Natural killer cell treated with Interleukin-12 subunit alpha and Interleukin-12 subunit beta and Interleukin-15 and Interleukin-18, amount 100 ng/mL, for 72 hours (primary cell): Measurements from ENCODE around the gene SMKR1. TPM values are rescaled to one million over a fixed set of nuclear protein-coding genes. Genes with fewer than 3 reads are reported as not detected.
A peak's percentile ranks its signal among the peaks of the same experiment; 100 is the strongest.

Experiments
- ATAC-seq, 2 donors: fragments of 150-1000 bp; cut with Tn5 transposase in 1 of 2; sonication (Bioruptor Pico), chemical (Tn5 transposase) in 1 of 2; 2 replicates each; pipeline ENCODE4 v1.10.0; 2021
- DNase-seq: peaks from one replicate; pipeline ENCODE4 v3.0.0; 2022; ENCODE audit warnings: low spot score
- H3K27ac Mint-ChIP-seq, 2 donors: 1 replicate in 1 of 2; 2 replicates in 1 of 2; pipeline ENCODE4 v1.8.0; 2022; ENCODE audit warnings: mixed read lengths in 2 of 2, mild to moderate bottlenecking in 1 of 2, moderate library complexity in 1 of 2
- H3K27me3 Mint-ChIP-seq, 2 donors: 1 replicate in 1 of 2; 2 replicates in 1 of 2; pipeline ENCODE4 v1.8.0; 2022; ENCODE audit warnings: mixed read lengths in 2 of 2
- H3K36me3 Mint-ChIP-seq: one replicate; pipeline ENCODE4 v1.8.0; 2022; ENCODE audit warnings: mixed read lengths
- H3K4me1 Mint-ChIP-seq, 2 donors: 1 replicate in 1 of 2; 2 replicates in 1 of 2; pipeline ENCODE4 v1.8.0; 2022; ENCODE audit warnings: low read depth in 2 of 2, mixed read lengths in 2 of 2, mild to moderate bottlenecking in 1 of 2
- H3K4me3 Mint-ChIP-seq: one replicate; pipeline ENCODE4 v1.8.0; 2022; ENCODE audit warnings: mixed read lengths
- H3K9me3 Mint-ChIP-seq: 2 replicates; pipeline ENCODE4 v1.8.0; 2022; ENCODE audit warnings: mixed read lengths
- total RNA-seq, 2 donors: library from RNA; stranded (reverse); gene quantifications; one replicate each; pipeline ENCODE4 v1.2.3, GENCODE V29; 2022

SMKR1 gene
- 1 to 10 TPM; 2.1 to 3.6 TPM for total RNA-seq

- ATAC-seq: peak; percentile 98 to 99
- H3K9me3 Mint-ChIP-seq: no peaks in the 10 kb centered on the region
- peaks cover 32 to 41% of the 10 kb centered on the region in 2 donors for H3K4me1 Mint-ChIP-seq
- H3K27me3 Mint-ChIP-seq: no peaks in the 10 kb centered on the region
- H3K27ac Mint-ChIP-seq: peak within 1 kb of the TSS; percentile 12 to 63
- H3K36me3 Mint-ChIP-seq: no peaks in the 10 kb centered on the region
- DNase-seq: peak; percentile 96
- H3K4me3 Mint-ChIP-seq: peak within 1 kb of the TSS; percentile 89
Observed at GRCh38 chr7:129501760-129502707, at the start of gene SMKR1. TSS of gene SMKR1 (plus strand) at chr7:129502531. CDS start at chr7:129502825, 294 bp downstream.

GRCh38 chr7:129452589-129453231 lies 49.6 kb upstream of the SMKR1 start:
- no peaks in the 10 kb centered on the region for H3K4me1 Mint-ChIP-seq
- H3K27ac Mint-ChIP-seq: peak overlapping the region in 1 of 2 donors; percentile 19
- peaks cover 4% of the 10 kb centered on the region for H3K9me3 Mint-ChIP-seq
- ATAC-seq: no peak
- H3K36me3 Mint-ChIP-seq: peaks cover 15% of the 10 kb centered on the region
- H3K4me3 Mint-ChIP-seq: no peak overlapping the region
- H3K27me3 Mint-ChIP-seq: no peaks in the 10 kb centered on the region
- no peak for DNase-seq

GRCh38 chr7:129453510-129454248 lies 48.7 kb upstream of the SMKR1 start:
- no peak overlapping the region for H3K27ac Mint-ChIP-seq
- no peak overlapping the region for H3K4me3 Mint-ChIP-seq
- no peaks in the 10 kb centered on the region for H3K27me3 Mint-ChIP-seq
- H3K4me1 Mint-ChIP-seq: no peaks in the 10 kb centered on the region
- H3K36me3 Mint-ChIP-seq: peaks cover 11% of the 10 kb centered on the region
- ATAC-seq (no peak), DNase-seq (no peak)
- H3K9me3 Mint-ChIP-seq: peaks cover 1% of the 10 kb centered on the region

- ATAC-seq (no peak), DNase-seq (no peak)
- H3K4me3 Mint-ChIP-seq: no peak overlapping the region
- no peaks in the 10 kb centered on the region for H3K27me3 Mint-ChIP-seq
- no peak overlapping the region for H3K27ac Mint-ChIP-seq
- H3K36me3 Mint-ChIP-seq: peaks cover 6% of the 10 kb centered on the region
- H3K9me3 Mint-ChIP-seq: no peaks in the 10 kb centered on the region
- no peaks in the 10 kb centered on the region for H3K4me1 Mint-ChIP-seq
Observed at GRCh38 chr7:129454249-129454551, 48.1 kb upstream of the SMKR1 start.

- Mint-ChIP-seq H3K4me1 (no peaks in the 10 kb centered on the region), H3K4me3 (no peak overlapping the region), H3K9me3 (no peaks in the 10 kb centered on the region), H3K27me3 (no peaks in the 10 kb centered on the region), H3K27ac (no peak overlapping the region), H3K36me3 (peaks cover 4% of the 10 kb centered on the region)
- DNase-seq: no peak
- no peak for ATAC-seq
Observed at GRCh38 chr7:129456421-129456820, 45.9 kb upstream of the SMKR1 start.

GRCh38 chr7:129457101-129457500 lies 45.2 kb upstream of the SMKR1 start:
- H3K27me3 Mint-ChIP-seq: no peaks in the 10 kb centered on the region
- no peaks in the 10 kb centered on the region for H3K4me1 Mint-ChIP-seq
- H3K36me3 Mint-ChIP-seq: peaks cover under 1% of the 10 kb centered on the region
- no peaks in the 10 kb centered on the region for H3K9me3 Mint-ChIP-seq
- no peak overlapping the region for H3K27ac Mint-ChIP-seq
- ATAC-seq (no peak), DNase-seq (no peak)
- no peak overlapping the region for H3K4me3 Mint-ChIP-seq

GRCh38 chr7:129458171-129458570 lies 44.2 kb upstream of the SMKR1 start:
- no peak overlapping the region for H3K27ac Mint-ChIP-seq
- H3K9me3 Mint-ChIP-seq: no peaks in the 10 kb centered on the region
- no peak for DNase-seq
- H3K4me1 Mint-ChIP-seq: no peaks in the 10 kb centered on the region
- ATAC-seq: peak in 1 of 2 donors; percentile 28
- no peak overlapping the region for H3K4me3 Mint-ChIP-seq
- H3K27me3 Mint-ChIP-seq: no peaks in the 10 kb centered on the region
- H3K36me3 Mint-ChIP-seq: no peaks in the 10 kb centered on the region

- H3K27ac Mint-ChIP-seq: no peak overlapping the region
- ATAC-seq: no peak
- no peak overlapping the region for H3K4me3 Mint-ChIP-seq
- H3K9me3 Mint-ChIP-seq: no peaks in the 10 kb centered on the region
- no peaks in the 10 kb centered on the region for H3K4me1 Mint-ChIP-seq
- no peak for DNase-seq
- no peaks in the 10 kb centered on the region for H3K27me3 Mint-ChIP-seq
- H3K36me3 Mint-ChIP-seq: no peaks in the 10 kb centered on the region
Observed at GRCh38 chr7:129461809-129462208, 40.5 kb upstream of the SMKR1 start.

- Mint-ChIP-seq H3K27me3 (no peaks in the 10 kb centered on the region), H3K9me3 (no peaks in the 10 kb centered on the region), H3K4me3 (no peak overlapping the region), H3K4me1 (no peaks in the 10 kb centered on the region), H3K36me3 (no peaks in the 10 kb centered on the region), H3K27ac (no peak overlapping the region)
- DNase-seq: no peak
- ATAC-seq: no peak
Observed at GRCh38 chr7:129462420-129462819, 39.9 kb upstream of the SMKR1 start.

GRCh38 chr7:129464194-129464593 lies 38.1 kb upstream of the SMKR1 start:
- no peaks in the 10 kb centered on the region for H3K9me3 Mint-ChIP-seq
- H3K4me3 Mint-ChIP-seq: no peak overlapping the region
- no peaks in the 10 kb centered on the region for H3K36me3 Mint-ChIP-seq
- H3K27ac Mint-ChIP-seq: no peak overlapping the region
- no peak for DNase-seq
- ATAC-seq: no peak
- peaks cover 0 to 8% of the 10 kb centered on the region in 2 donors for H3K4me1 Mint-ChIP-seq
- H3K27me3 Mint-ChIP-seq: no peaks in the 10 kb centered on the region

- H3K27ac Mint-ChIP-seq: no peak overlapping the region
- H3K4me1 Mint-ChIP-seq: peaks cover 0 to 8% of the 10 kb centered on the region in 2 donors
- H3K9me3 Mint-ChIP-seq: no peaks in the 10 kb centered on the region
- H3K4me3 Mint-ChIP-seq: no peak overlapping the region
- ATAC-seq (no peak), DNase-seq (no peak)
- no peaks in the 10 kb centered on the region for H3K27me3 Mint-ChIP-seq
- no peaks in the 10 kb centered on the region for H3K36me3 Mint-ChIP-seq
Observed at GRCh38 chr7:129465080-129465479, 37.3 kb upstream of the SMKR1 start.

GRCh38 chr7:129466796-129467195 lies 35.5 kb upstream of the SMKR1 start:
- no peaks in the 10 kb centered on the region for H3K9me3 Mint-ChIP-seq
- no peak overlapping the region for H3K4me3 Mint-ChIP-seq
- no peaks in the 10 kb centered on the region for H3K27me3 Mint-ChIP-seq
- H3K4me1 Mint-ChIP-seq: peaks cover 0 to 8% of the 10 kb centered on the region in 2 donors
- no peak for ATAC-seq
- DNase-seq: no peak
- no peaks in the 10 kb centered on the region for H3K36me3 Mint-ChIP-seq
- no peak overlapping the region for H3K27ac Mint-ChIP-seq

GRCh38 chr7:129468087-129468486 lies 34.2 kb upstream of the SMKR1 start:
- no peaks in the 10 kb centered on the region for H3K27me3 Mint-ChIP-seq
- ATAC-seq (no peak), DNase-seq (no peak)
- H3K4me3 Mint-ChIP-seq: no peak overlapping the region
- H3K4me1 Mint-ChIP-seq: peaks cover 0 to 8% of the 10 kb centered on the region in 2 donors
- no peaks in the 10 kb centered on the region for H3K9me3 Mint-ChIP-seq
- no peaks in the 10 kb centered on the region for H3K36me3 Mint-ChIP-seq
- peak overlapping the region in 1 of 2 donors; percentile 77 for H3K27ac Mint-ChIP-seq

- peak; percentile 65 for DNase-seq
- peak overlapping the region in 1 of 2 donors; percentile 77 for H3K27ac Mint-ChIP-seq
- ATAC-seq: peak; percentile 70 to 85
- no peaks in the 10 kb centered on the region for H3K9me3 Mint-ChIP-seq
- no peak overlapping the region for H3K4me3 Mint-ChIP-seq
- no peaks in the 10 kb centered on the region for H3K36me3 Mint-ChIP-seq
- H3K27me3 Mint-ChIP-seq: no peaks in the 10 kb centered on the region
- H3K4me1 Mint-ChIP-seq: peaks cover 0 to 8% of the 10 kb centered on the region in 2 donors
Observed at GRCh38 chr7:129468547-129468946, 33.8 kb upstream of the SMKR1 start.
